NCI-H774 (cell line): ENCODE results near the gene CTU1.

ENCODE experiments used
- DNase-seq: peaks from one replicate; lab custom pipeline; 2025; lab: John Stamatoyannopoulos, UW

The CTU1 gene

DNA sequence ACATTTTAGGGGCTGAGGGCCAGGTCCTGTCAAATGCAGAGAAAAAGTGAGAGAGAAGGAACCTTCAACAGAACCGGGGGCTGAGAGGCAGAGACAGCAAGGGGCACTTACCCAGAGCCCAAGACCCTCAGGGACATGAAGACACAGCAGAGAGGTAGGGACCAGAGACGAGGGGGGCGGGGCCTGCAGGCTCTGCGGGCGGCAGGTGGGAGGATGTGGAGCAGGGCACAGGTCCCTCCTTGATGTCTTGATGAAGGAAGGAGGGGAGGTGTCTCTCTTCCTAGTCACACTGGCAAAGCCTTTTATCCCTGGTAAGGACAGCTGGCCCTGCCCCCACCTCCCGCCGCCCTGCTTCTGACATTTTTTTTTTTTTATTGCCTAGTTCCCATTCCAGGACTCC lies 25.6 kb downstream of the CTU1 start, which contains the start of gene KLK14:
KLK14 (minus strand) TSS at position 277 of the 400 bp plus-strand sequence; CDS start at position 4, 273 bp downstream.
- no peak for DNase-seq

DNA sequence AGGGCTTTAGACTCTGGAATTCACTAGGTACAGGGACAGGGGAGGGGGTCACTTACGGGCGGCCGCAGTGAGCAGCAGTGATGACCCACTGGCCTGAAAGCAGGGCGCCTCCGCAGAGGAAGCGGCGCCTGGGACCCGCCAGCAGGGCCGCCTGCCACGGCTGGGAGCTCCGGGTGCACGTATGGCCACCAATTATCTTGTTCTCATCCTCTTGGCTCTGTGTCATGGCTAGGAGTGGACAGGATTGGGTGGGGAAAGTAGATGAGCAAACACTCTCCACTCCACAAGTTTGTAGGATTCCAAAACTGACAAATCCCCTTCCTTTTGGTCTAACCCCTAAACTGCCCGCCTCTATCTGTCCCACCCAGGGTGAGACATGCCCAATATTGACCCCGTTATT lies 26.7 kb downstream of the CTU1 start:
- no peak for DNase-seq

DNA sequence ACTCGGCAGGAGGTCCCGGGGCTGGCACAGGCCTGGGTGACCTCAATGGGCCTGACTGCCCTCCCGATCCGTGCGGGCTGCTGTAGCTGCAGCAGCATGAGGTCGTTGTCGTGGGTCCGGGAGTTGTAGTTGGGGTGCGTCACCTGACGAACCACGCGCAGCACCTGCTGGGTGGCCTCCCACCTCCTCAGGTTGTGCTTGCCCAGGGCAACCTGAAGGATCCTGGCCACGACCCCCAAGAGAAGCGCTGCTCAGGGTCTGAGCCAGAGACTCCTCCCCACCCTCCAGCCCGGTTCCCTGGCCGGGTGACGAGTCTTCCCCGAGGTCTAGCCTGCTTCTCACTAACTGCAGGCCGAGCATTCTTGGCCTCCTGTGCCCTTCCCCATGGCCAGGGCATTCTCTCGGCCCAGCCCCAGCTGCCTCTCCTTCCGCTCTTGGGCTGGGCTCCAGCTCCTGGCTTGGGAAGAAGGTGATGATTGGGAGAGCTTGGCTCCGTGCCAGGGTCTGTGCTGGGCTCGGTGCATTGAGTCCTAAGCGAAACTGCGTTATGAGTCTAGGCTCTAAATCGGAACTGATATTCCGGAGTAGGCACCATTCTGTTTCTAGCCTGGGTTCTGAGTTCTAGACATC lies 28.6 kb downstream of the CTU1 start:
- DNase-seq: no peak

DNA sequence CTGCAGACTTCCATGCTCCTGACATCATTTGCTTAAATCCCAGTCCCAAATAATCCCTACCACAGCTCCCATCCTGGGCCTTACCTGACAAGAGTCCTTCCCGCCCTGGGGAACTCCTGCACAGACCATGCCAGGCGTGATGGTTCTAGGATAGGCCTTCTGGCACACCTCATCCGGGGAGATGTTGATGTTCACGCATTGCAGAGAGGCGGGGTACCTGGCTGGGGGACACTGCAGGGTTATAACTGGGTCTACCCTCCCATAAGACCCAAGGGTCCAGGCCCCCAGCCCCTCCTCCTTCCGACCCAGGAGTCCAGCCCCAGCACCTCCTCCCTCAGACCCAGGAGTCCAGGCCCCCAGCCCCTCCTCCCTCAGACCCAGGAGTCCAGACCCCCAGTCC lies 29.5 kb downstream of the CTU1 start:
- DNase-seq: no peak

DNA sequence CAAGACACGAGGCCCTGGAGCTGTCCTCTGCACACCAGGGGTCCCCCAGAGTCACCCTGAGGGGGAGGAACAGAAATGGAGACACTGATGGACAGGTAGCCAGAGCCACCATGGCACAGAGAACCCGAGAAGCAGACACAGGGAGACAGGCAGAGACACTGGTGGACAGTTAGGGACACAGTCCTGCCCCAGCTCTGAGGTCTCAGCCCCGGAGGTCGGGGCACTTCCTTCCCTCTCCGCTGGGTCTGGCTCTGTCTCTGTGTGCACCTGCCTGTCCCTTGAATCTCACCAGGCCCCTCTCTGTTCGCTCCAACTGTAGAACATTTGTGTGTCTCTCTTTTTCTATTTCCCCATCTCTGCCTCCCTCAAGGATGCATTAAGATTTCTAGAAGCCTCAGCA lies 30.1 kb downstream of the CTU1 start:
- DNase-seq: no peak

DNA sequence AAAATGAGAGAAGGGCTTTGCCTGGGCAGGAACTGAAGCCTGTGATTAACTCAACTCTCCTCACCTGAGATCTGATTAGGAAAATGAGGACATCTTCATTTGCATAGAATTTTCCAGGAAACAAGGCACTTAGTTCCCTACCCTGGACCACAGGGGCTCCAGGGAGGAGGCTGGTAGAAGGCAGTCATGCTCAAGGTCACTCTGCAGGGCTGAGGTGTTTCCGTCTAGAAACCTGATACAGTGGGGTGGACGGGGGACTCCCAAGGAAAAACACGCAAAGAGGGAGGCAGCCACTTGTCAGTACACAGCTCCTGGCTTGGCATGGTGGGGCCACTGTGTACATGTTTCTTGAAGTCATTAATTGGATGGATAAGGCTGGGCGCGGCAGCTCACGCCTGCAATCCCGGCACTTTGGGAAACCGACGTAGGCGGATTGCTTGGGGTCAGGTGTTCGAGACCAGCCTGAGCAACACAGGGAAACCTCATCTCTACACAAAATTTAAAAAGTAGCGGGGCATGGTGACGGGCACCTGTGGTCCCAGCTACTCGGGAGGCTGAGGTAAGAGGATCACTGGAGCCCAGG lies 31.5 kb downstream of the CTU1 start:
- DNase-seq: no peak

DNA sequence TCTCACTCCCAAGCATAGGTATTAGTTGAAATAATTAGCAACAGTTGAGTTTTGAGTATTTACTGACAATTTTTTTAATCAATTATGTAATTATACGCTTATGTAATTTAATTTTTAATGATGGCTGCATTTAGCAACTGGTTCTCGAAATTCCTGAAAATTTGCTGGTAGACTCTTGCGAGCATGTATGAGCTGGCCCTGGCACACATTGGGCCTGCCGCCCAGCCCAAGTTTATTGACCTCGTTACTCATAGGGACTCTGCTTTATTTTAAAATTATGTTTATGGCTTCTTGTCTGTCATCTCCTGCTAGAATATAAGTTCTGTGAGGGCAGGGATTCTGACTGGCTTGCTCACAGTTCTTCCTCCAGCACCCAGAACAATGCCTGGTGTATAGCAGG lies 32.2 kb downstream of the CTU1 start:
- no peak for DNase-seq

DNA sequence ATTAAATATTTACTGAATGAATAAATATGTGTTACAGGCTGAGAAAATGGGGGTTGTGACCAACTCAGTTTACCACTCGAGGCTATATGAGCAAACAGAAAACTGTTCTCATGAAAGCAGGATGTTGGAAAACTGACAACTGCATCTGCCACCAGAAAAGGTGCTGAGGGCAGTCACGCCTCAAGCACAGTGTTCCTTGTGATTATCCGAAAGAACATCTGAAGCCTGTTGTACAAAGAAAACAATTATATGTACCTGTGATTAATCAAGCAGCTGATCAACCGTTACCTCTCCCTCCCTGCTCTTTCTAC lies 37.2 kb downstream of the CTU1 start:
- peak; percentile 80 for DNase-seq

DNA sequence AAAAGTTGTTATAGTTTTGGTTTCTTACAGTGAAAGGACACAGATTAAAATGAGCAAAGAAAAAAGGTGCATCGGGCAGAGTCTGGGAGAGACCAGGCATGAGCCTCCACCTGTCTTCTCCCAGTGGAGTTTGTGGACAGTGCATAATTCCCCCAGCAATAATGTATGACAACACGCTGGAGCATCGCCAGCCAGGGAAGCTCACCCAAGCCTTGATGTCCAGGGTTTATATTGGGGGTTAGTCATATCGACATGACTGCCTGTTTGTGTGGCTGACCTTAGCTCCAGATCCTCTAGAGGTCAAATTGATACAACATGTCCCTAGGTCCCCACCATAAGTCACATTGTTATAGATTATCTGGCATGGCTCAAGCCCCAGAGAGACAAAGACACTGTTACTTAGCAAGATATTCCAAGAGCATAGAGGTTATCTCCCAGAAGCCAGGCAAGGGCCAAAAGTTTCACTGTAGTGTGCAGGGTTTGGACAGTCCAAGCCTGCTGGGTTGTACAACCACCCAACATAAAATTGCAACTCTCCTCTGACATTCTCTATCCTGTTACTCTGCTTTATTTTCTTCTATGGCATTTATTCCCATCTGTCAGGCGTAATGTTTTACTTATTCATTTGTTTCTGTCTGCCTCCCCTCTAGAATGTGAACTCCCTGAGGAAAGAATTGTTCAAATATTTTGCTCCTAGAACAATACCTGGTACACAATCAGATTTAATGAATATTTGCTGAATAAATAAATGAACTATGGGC lies 37.7 kb downstream of the CTU1 start:
- DNase-seq: peak; percentile 16

DNA sequence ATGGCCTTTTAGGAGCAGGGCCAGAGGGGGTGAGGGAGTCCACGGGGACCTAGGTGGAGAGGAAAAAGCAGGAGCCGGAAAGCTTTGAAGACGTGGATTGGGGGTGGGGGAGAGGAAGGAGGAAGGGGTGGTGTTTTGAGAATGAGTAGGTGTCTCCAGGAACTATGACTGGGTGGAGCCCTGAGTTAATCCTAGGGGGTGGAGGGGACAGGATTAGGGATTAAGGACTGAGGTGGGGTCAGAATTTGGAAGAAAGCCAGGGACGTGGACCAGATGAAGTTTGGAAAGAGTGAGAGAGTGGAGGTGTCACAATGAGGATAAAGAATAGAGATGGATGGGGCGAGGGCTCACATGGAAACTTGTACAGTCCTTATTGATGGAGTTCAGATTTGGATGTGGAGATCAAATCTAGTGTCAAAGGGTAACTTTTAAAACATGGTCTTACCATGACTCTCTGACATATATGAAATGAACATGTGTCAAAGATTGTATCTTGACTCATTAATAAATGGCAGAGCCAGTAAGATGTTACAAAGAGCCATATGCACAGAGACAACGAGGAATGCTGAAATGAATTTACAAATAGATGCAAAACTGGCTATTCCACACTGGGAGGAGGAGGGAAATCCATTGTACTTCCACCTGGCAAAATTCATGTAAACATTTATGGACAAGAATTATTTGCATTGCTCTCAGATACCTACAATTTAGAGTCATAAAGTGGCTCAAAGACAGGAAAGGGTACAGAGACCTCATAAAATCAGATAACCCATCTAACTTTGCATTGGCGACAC lies 41.6 kb downstream of the CTU1 start:
- no peak for DNase-seq

DNA sequence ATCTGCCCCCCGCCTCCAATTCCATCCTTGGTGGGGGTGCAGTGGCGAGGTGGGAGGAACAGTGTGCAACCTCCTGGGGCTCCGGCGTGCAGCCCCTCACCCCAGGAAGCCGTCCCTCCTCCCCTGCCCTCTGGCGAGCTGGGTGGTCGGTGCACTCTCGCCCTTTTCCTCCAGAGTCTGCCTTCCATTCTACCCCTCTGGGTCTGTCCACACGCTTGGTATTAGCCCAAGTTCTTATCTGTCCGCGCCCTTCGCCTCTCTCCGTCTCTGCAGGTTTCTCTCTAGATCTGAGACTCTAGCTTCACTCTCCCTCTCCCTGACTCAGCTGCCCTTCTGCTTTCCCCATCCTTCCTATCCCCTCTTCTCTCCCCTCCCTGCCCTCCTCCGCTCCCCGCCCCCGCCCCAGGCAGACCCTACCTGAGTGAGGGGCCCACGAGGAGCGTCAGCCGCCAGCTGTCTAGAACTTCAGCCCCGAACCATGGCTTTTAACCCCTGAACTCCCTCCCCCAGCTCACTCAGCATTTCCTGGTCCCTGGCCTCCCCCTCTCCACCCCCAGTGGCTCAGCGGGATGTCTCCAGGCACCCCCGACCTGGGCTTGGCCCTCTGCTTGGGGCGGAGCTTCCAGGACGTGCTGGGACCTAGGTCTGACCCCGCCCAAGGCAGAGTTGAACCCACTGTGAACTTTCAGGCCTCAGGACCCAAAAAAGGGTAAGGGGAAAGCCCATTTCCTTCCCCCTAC lies 42.8 kb downstream of the CTU1 start:
- DNase-seq: no peak

DNA sequence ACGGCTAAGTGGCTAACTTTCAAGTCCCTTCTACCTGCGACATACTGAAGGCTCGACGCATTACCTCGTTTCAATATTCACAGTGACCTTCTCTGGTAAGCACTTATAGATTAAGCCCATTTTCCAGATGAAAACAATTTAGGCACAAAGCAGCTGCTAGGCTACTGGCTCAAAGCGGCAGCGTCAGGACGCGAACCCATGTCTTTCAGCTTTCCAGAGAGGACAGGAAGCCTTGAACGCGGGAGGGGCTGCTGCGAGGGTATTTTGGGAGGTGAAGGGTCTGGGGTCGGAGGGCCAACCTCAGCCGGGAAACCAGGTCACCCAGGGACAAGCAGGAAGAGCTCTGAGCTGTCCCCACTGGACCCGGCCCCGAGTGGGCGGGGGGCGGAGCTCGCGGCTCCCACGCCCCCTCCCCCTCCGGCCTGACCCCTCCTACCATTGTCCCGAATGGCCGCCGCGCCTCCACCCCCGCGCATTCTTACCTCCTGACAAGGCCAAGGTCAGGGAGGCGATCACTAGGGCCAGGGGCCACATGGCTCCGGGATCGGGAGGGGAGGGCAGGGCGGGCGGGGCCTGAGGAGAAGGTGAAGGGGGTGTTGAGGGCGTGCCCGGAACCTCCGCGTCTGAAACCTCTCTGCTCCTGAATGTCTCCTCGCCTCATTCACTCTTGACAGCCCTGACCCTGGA lies 43.5 kb downstream of the CTU1 start, which contains the start of gene KLK13:
KLK13 (minus strand) TSS at position 559 of the 687 bp plus-strand sequence; CDS start at position 534, 25 bp downstream.
- no peak for DNase-seq

DNA sequence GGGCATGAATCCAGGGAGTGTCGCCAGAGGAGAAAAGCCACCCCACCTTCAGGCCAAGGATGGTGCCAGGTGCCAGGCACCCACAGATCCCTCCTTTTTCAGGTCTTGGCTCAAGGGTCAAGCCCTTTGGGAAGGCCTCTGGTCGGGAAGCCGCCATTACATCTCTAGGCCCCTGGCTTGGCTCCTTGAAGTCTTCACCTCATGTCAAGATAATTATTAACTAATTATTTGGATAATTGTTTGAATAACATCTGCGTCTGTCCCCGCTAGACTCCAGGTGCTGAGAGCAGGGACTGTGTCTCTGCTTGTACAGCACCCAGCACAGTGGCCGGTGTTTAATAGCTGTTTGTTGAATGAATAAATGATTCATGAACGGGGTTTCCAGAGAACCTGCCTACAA lies 44.5 kb downstream of the CTU1 start:
- no peak for DNase-seq

DNA sequence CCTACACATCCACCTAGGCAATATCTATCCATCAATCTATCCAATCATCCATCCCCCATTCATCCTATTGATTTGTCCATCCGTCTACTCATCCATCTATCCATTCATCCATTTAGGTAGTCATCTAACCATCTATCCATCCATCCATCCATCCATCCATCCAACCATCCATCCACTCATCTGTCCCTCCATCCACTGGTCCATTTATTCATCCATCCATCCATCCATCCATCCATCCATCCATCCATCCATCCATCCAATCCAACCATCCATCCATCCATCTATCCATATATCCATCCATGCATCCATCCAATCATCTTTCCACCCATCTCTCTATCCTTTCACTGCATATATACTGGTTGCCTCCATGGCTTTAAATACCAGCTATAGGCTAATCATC lies 47.2 kb downstream of the CTU1 start:
- DNase-seq: no peak

DNA sequence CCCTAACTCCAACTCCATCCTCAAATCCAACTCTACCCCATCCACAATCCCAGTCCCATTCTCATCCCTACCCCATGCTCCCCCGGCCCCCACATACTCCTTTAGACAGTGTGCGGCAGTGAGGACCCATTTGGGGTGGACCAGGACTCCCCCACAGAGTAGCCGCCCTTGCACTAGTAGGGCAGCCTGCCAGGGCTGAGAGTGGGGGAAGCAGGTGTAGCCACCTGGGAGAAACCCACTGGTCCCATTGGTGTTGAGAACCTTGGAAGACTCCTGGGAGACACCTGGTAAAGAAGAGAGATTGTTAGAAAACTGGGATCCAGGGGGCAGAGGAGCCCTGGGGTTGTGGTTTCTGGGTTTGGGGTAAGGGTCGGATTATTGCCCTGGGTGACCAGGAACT lies 47.9 kb downstream of the CTU1 start:
- DNase-seq: no peak

DNA sequence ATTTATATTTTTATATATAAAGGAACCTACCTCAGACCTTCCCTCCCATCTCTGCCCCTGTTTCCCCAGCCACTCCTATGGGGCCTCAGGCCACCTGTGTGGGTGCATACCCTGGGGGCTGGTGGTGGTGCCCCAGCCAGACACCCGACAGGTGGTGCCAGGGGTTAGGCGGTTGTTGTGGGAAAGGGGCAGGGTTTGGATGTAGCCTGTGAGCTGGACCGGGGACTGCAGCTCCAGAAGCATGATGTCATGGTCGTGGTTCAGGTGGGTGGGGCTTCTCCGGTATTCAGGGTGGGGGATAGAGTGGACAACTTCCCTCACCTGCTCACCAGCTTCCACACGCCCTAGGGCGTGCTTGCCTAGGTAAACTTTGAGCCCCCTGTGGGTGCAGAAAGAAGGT lies 48.5 kb downstream of the CTU1 start:
- DNase-seq: no peak

DNA sequence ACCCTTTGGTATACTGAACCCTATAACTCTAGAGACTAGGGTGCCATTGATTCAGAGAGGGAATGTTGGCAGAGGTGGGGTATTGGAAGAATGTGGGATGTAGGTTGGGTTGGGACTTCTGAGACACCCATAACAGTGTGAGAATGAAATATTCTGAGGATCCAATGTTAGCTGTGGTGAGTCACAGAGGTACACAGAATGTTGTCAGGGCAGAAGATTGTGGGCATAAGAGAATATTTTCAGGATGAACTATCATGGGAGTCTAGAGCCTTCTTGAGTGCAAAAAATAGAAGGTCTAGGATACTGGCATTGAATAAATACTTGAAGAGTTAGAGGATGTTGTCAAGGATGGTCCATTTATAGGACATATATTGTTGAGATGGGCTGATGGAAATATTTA lies 52.3 kb downstream of the CTU1 start:
- no peak for DNase-seq
